Erythroblast (primary cell): ENCODE measurements around the gene MMAB.

Experiments used
- GATA1 ChIP-seq: IDR thresholded peaks from 2 replicates; pipeline ENCODE4 v1.6.1; 2011; ENCODE audit warnings: low read depth, mild to moderate bottlenecking, control low read depth, low read length, moderate library complexity
- POLR2A ChIP-seq: IDR thresholded peaks from 2 replicates; pipeline ENCODE4 v1.6.1; 2011; ENCODE audit warnings: mild to moderate bottlenecking, low read length

DNA sequence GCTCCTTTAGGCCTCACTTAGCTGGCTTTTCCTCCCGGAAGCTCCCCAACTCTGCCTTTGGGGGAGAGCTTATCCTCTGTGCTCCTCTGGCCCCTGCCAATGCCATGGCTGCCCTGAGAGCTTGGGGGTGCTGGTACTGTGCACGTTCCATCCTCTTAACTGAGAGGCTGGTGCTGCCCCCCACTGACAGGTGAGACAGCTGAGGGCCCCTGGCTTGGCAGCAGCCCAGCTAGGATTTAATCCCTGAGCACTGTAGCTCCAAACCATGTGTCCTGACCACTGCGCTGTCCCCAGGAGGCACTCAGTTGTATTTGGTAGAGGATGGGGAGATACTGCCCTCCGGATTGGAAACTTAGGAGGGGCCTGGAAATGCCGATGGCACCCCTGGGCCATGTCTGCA lies 49.8 kb downstream of the MMAB start:
- no peak for TF ChIP-seq POLR2A
- no peak for TF ChIP-seq GATA1
